ENCODE measurements around the gene LIMK1. TPM values are rescaled to one million over a fixed set of nuclear protein-coding genes. Genes with fewer than 3 reads are reported as not detected.

Gene LIMK1
- total RNA-seq, 2 experiments from 2014 or later: 7.8 to 8.2 TPM

DNA sequence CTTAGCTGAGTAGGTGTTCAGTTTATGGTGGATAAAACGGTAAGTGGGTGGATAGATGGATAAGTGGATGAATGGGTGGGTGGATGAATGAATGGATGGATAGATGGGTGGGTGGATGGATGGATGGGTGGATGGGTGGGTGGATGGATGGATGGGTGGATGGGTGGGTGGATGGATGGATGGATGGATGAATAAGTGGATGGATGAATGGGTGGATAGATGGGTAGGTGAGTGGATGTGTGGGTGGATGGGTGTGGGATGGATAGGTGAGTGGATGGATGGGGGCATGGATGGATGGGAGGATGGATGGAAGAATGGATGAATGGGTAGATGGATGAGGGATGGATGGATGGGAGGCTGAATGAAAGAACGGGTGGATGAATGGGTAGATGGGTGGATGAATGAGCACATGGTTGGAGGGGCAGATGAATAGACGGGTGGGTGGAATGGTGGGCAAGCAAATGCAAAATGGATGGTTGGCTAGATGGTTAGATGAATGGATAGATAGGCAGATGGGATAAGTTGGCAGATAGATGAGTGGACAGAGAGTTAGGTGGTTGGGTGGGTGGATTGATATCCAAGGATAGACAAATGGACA is 29.9 kb upstream of the LIMK1 start:
- Histone ChIP-seq H3K4me1 (ENCODE audit: insufficient read depth, low read length) (no peaks in the 10 kb centered on the region), H3K27me3 (ENCODE audit: control insufficient read depth in 1 of 2, insufficient read depth in 2 of 2, low read length in 2 of 2) (peaks cover 0 to 3% of the 10 kb centered on the region in 2 experiments), H3K9me3 (ENCODE audit: control insufficient read depth in 1 of 2, insufficient read depth in 1 of 2, low read length in 2 of 2) (peaks cover 0 to 5% of the 10 kb centered on the region in 2 experiments), H3K4me3 (ENCODE audit: low read length) (no peak overlapping the region), H3K36me3 (ENCODE audit: insufficient read depth, low read length) (no peaks in the 10 kb centered on the region), H3K27ac (ENCODE audit: low read depth in 1 of 2, low read length in 2 of 2) (no peak overlapping the region)
- H3K36me3 Mint-ChIP-seq (ENCODE audit: low read depth): no peaks in the 10 kb centered on the region
- POLR2A ChIA-PET: no interaction called here
- TF ChIP-seq, protein P1, sequence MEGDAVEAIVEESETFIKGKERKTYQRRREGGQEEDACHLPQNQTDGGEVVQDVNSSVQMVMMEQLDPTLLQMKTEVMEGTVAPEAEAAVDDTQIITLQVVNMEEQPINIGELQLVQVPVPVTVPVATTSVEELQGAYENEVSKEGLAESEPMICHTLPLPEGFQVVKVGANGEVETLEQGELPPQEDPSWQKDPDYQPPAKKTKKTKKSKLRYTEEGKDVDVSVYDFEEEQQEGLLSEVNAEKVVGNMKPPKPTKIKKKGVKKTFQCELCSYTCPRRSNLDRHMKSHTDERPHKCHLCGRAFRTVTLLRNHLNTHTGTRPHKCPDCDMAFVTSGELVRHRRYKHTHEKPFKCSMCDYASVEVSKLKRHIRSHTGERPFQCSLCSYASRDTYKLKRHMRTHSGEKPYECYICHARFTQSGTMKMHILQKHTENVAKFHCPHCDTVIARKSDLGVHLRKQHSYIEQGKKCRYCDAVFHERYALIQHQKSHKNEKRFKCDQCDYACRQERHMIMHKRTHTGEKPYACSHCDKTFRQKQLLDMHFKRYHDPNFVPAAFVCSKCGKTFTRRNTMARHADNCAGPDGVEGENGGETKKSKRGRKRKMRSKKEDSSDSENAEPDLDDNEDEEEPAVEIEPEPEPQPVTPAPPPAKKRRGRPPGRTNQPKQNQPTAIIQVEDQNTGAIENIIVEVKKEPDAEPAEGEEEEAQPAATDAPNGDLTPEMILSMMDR (IDR thresholded peaks at IDR 0.05): no peak
- H3K9me3 Mint-ChIP-seq: no peaks in the 10 kb centered on the region
- ATAC-seq (ENCODE audit: poor library complexity): no peak
- no peak overlapping the region for H3K4me3 Mint-ChIP-seq
- no peaks in the 10 kb centered on the region for H3K4me1 Mint-ChIP-seq (ENCODE audit: low read depth)
- CTCF ChIA-PET: no interaction called here
- H3K27me3 Mint-ChIP-seq: no peaks in the 10 kb centered on the region
- intact Hi-C loops (cut with DNase I, micrococcal nuclease): loop anchor here in 1 of 2 experiments (5.0 kb wide), 1 partner anchor 74 kb away; no protein-coding TSS in a partner anchor
- H3K27ac Mint-ChIP-seq: no peak overlapping the region
- DNase-seq: no peak

DNA sequence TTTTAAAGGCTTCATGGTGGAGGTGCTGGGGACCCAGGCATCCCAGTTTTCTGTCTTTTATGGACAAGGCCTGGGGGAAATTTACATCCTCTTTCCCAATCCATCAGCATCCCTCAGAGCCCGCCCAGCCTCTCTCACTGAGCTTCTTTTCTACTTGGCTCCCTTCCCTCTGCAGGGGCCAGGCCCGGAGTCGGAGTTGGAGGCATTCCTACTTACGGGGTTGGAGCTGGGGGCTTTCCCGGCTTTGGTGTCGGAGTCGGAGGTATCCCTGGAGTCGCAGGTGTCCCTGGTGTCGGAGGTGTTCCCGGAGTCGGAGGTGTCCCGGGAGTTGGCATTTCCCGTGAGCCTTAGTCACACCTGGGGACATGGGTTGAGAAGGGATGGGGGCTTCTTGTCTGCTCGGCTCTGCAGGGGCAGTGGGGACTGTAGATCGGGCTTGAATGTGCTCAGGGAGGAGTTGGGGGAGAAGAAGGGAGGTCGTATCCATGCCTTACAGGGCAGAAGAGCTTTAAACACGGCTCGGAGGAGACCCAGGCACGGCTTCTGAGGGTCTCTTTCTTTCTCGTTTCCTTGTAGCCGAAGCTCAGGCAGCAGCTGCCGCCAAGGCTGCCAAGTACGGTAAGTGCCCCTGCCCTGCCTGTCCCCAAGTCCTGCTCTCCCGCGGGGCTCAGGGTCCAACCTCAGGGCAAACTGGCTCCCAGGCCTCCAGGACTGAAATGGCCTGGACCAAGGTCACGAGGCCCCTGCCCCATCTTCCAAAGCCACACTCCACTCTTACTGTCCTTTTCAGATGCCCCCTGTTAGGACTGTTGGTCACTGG is 27.3 kb upstream of the LIMK1 start:
- ChIA-PET POLR2A (no interaction called here), CTCF (no interaction called here)
- TF ChIP-seq, protein P1 (IDR thresholded peaks at IDR 0.05): no peak
- H3K4me1 ChIP-seq (ENCODE audit: insufficient read depth, low read length): no peaks in the 10 kb centered on the region
- Mint-ChIP-seq H3K4me3 (no peak overlapping the region), H3K36me3 (ENCODE audit: low read depth) (no peaks in the 10 kb centered on the region), H3K4me1 (ENCODE audit: low read depth) (no peaks in the 10 kb centered on the region), H3K27me3 (no peaks in the 10 kb centered on the region), H3K27ac (no peak overlapping the region), H3K9me3 (no peaks in the 10 kb centered on the region)
- no peak overlapping the region for H3K27ac ChIP-seq (ENCODE audit: low read depth in 1 of 2, low read length in 2 of 2)
- intact Hi-C loops (cut with DNase I, micrococcal nuclease): no loop called here
- H3K36me3 ChIP-seq (ENCODE audit: insufficient read depth, low read length): no peaks in the 10 kb centered on the region
- no peak overlapping the region for H3K4me3 ChIP-seq (ENCODE audit: low read length)
- ATAC-seq (ENCODE audit: poor library complexity): no peak
- no peak for DNase-seq
- H3K9me3 ChIP-seq (ENCODE audit: control insufficient read depth in 1 of 2, insufficient read depth in 1 of 2, low read length in 2 of 2): peaks cover 0 to 5% of the 10 kb centered on the region in 2 experiments
- peaks cover 0 to 3% of the 10 kb centered on the region in 2 experiments for H3K27me3 ChIP-seq (ENCODE audit: control insufficient read depth in 1 of 2, insufficient read depth in 2 of 2, low read length in 2 of 2)

DNA sequence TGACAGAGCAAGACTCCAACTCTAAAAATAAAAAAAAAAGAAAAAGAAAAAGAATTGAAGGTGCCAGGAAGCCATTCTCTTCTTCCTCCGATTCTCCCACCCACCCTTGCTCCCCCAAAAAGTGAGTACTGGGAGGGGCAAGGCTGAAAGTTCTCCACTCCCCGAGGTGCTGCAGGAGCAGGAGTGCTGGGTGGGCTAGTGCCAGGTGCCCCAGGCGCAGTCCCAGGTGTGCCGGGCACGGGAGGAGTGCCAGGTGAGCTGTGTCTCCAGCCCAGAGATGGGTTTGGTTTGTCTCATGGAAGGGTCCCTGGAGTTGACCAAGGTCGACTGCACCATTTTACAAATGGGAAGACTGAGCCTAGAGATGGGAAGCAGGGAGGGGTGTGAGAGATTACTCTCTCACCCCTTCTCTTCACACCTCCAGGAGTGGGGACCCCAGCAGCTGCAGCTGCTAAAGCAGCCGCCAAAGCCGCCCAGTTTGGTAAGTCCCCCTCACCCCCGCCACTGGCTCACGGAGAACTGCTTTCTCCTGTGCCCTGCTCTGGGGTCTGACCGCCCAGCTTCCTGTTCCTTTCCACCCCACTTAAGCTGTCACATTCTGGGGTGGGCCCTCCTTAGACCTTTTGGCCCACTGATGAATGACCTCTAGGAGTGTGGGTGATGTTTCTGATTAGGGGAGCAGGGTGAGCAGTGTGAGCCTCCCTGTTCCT is 26.2 kb upstream of the LIMK1 start:
- Mint-ChIP-seq H3K27me3 (no peaks in the 10 kb centered on the region), H3K4me1 (ENCODE audit: low read depth) (no peaks in the 10 kb centered on the region), H3K36me3 (ENCODE audit: low read depth) (no peaks in the 10 kb centered on the region), H3K4me3 (no peak overlapping the region), H3K9me3 (no peaks in the 10 kb centered on the region), H3K27ac (no peak overlapping the region)
- intact Hi-C loops (cut with DNase I, micrococcal nuclease): no loop called here
- peaks cover 8% of the 10 kb centered on the region for H3K4me1 ChIP-seq (ENCODE audit: insufficient read depth, low read length)
- ChIA-PET POLR2A (no interaction called here), CTCF (no interaction called here)
- TF ChIP-seq, protein P1 (IDR thresholded peaks at IDR 0.05): no peak
- H3K27me3 ChIP-seq (ENCODE audit: control insufficient read depth in 1 of 2, insufficient read depth in 2 of 2, low read length in 2 of 2): peaks cover 0 to 3% of the 10 kb centered on the region in 2 experiments
- DNase-seq (no peak), ATAC-seq (ENCODE audit: poor library complexity) (no peak)
- no peaks in the 10 kb centered on the region for H3K36me3 ChIP-seq (ENCODE audit: insufficient read depth, low read length)
- no peak overlapping the region for H3K4me3 ChIP-seq (ENCODE audit: low read length)
- no peak overlapping the region for H3K27ac ChIP-seq (ENCODE audit: low read depth in 1 of 2, low read length in 2 of 2)
- H3K9me3 ChIP-seq (ENCODE audit: control insufficient read depth in 1 of 2, insufficient read depth in 1 of 2, low read length in 2 of 2): peaks cover 0 to 5% of the 10 kb centered on the region in 2 experiments
